HG03521 (cell line): ENCODE results near the gene ANKS1B.

Source experiments
- ATAC-seq: cut with Tn5 transposase; IDR thresholded peaks from one replicate; pipeline ENCODE4 v1.9.1; 2021; ENCODE audit warnings: mild to moderate bottlenecking, moderate library complexity; ENCODE audit not compliant: unreplicated experiment

ANKS1B gene

DNA sequence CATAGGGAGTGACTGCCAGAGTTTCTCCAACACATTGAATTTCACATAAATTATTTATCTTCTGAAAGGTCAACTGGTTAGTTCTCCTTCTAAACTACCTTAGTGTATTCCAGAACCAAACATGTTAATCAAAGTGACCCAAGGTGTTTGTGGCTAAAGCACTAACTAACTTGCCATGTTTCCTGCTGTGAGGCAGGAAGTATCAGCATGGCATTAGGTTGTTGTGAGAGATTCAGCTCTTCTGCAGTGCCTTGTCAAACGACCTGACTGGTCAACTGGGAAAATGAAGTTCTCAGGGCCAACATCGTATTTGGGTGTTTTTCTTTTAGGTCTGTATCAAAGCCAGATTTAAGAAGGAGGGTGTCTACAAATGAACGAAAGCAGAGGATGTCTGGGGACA, 891.6 kb downstream of the ANKS1B start:
- ATAC-seq: no peak

DNA sequence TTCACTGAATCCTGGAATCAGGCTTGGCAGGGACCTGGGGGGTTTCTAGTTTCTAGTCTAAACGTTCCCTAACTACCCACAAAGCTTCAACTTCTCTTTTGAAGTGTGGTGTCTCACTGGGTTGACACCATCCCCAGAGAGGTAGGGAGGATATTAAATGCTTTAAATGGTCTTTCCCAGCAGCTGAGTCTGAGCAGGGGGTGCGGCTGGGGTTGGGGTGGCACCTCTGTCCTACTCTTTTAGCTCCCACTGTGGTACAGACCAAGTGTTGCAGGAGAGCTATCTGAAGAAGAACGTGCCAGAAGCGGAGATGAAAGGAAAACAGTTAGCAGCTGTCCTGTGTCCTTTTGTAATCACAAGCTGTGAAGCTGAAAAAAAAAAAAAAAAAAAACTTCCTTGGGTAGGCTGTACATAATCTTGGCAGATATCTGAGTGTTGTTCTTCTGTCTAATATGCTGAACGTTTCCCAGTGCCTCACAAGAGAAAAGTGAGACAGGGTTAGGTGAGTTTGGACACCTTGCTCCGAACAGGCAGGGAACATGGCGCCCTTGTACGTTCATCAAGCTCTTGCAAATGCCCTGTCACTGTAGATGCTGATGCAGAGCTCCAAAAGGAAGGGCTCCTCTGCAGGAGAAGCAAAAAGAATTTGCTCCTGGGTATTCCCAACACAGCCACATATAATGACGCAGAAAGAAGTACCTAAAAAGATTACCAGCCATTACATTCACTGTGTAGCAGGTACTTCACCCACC, 892.5 kb downstream of the ANKS1B start:
- ATAC-seq: no peak

- no peak for ATAC-seq
These were observed 897.5 kb downstream of the ANKS1B start for GRCh38 chr12:99087278-99087677.

DNA sequence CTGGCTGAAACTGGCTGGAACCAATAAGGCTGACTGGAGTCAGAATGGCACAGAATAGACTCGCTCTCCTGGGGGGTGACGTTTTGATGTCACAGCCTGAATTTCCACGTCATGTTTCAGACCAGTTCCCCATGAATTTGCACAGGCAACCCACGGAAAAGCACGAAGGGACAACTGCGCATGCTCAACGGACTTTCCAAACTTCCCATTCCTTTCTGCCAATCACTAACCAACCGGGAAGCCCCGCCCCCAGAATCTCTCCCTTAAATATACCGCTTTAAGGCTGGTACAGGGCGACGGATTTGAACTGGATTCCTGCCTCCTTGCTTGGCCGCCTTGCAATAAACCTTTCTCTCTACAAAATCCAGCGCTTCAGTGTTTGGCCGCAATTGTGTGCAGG, 904.9 kb downstream of the ANKS1B start:
- ATAC-seq: no peak

DNA sequence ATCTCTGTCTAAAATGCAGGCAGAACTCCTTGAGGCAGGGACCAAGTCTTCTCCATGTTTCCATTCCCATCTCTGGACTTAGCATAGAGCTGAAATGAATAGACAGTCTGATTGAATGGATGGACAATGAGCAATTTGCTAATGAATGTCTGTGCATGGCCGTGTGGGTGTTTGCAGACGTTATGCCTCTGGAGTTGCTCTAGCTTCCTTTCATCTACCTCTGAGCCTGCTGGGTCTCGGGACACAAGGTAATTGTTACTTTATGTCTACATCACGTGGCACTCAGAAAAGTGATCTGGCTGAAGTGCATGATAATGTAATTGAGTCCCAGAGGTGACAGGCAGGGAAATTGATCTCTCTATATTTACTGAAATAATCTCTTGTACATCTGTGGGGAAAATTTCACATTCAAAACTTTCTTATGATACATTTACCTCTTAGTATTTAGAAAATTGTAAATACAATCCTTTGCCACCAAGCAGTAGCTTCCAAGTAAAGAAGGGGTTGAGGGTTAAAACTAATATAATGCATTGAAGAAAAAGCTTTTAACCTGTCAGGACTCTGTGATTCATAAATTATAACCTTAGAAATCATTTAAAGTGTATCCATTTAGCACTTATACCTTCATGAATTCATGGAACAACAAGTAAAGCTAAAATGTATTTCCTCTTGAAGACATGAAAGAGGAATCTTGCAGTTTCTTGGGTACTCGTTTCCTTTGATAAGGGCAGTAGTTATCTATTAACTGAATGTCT, 915.6 kb downstream of the ANKS1B start:
- no peak for ATAC-seq

GRCh38 chr12:99067171-99067785, 917.5 kb downstream of the ANKS1B start:
- no peak for ATAC-seq

GRCh38 chr12:99066726-99067125, 918.0 kb downstream of the ANKS1B start:
- ATAC-seq: no peak

DNA sequence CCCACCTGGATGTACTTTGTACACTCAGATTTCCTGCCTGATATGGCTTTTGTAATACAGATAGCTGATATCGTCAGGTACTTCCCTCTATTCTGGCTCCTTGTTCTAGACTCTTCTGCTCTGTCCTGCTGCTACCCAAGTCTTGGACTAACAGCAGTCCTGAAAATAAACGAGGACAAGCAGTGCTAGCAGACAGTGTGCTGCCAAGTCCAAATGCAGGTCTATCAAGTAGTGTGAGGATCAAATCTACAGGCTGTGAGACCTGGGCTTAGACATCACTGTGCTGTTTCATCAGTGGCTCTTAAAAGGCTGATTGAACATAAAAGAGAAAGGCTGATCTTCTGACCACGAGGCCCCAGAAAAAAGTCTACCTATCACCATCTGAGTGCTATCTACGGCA, 921.6 kb downstream of the ANKS1B start:
- no peak for ATAC-seq

GRCh38 chr12:99059824-99060511, 924.8 kb downstream of the ANKS1B start:
- no peak for ATAC-seq

GRCh38 chr12:99057670-99058069, 927.1 kb downstream of the ANKS1B start:
- ATAC-seq: no peak

DNA sequence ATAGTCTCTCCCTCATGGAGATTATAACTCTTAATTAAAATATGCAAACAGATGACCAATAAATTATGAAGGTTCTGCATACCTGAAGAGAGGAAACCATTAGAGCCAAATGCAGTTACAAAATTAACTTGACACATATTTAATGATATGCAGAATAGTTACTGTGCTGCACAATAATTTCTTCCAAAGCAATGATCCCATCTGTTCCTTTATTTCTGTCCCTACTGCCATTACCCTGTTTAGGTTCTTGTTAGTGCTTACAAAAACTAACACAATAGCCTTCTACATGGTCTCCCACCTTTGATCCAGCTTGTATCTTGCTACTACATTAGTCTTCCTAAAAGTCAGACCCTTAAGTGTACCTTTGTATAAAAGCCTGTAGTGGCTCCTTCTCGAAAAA, 928.5 kb downstream of the ANKS1B start:
- ATAC-seq: no peak

DNA sequence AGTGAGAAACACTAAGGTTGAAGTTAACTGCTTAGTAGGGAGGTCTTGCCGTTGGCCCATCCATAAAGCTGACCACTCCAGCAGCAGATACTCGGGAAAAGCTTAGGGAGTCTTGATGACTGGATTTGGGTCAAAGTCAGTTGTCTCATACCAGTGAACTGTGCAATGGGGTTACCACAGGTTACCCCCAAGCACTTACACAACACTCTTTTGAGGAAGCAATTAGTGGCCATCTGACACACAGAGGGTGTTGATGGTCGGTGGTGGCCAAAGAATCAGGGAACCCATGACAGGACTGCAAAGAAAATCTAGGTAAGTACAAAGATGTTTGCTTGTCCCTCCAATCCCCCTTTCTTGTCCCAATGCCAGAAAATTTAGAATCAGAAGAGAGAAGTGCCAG, 929.4 kb downstream of the ANKS1B start:
- ATAC-seq: no peak

- ATAC-seq: no peak
These were observed 930.1 kb downstream of the ANKS1B start for GRCh38 chr12:99054601-99055128.

DNA sequence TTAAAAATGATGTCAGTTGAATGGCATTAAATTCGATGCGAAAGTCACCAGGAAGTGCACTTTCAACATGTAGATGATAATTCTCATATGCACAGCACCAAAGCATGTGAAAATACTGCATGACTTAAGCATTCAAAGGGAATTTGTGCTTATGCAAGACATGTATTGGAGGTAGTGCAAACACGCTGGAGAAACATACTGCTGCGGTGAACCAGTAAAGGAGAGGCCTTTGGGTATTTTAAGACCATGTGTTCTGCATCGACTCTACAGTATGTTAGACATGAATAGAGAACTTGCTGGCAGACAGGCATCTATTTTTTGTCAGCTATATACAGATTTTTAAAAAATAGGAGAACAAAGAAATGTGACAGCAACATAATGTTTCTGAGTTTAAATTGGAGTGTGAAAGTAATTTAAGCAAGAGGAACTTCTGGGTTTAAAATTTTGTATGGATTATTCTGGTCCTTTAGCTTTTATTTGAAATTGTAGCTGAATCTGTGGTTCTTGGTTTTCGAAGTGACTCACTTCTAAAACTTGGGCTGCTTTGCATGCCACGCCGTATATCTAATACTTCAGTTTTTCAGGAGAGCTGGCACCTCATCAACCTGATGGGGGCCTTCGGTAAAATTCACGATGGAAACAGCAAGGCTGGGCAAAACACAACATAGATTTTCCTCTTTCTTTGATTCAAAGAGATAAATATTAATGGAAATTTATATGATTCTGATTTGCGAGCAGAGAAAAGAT, 930.9 kb downstream of the ANKS1B start:
- no peak for ATAC-seq

DNA sequence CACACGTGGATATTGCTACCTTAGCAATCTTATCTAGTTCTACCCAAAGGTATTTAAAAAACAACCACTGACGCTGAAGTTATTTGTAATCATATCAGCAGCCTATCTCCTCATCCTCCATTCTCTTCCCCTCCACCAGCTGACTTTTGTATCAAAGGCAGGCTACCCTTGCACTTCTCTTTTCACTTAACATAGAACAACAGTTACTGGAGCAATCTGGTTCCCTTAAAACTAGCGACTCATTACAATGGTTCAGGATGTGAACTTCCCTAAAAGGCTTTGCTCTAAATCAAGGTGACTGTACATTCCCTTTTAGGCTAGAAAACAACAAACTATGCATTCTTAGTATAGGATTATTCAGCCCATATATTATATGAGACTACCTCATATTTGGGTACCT, 935.0 kb downstream of the ANKS1B start:
- no peak for ATAC-seq

DNA sequence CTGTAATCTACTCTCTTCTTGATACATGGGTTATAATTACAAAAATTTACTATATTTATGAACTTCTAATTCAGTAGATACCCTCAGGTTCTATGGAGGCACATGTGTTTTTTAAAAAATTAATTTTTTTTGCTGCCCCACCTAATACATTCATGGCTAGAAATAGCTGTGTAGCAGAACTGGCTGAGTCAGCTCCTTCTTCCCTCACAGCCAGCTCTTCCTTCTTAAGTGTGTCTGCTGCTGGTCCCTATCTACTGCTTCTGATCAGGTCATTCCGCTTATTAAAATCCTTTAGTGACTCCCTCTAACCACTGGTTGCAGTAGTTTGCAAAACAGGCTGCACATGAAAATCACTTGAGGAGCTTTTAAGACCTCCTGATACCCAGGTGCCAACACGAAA, 939.6 kb downstream of the ANKS1B start:
- ATAC-seq: no peak

DNA sequence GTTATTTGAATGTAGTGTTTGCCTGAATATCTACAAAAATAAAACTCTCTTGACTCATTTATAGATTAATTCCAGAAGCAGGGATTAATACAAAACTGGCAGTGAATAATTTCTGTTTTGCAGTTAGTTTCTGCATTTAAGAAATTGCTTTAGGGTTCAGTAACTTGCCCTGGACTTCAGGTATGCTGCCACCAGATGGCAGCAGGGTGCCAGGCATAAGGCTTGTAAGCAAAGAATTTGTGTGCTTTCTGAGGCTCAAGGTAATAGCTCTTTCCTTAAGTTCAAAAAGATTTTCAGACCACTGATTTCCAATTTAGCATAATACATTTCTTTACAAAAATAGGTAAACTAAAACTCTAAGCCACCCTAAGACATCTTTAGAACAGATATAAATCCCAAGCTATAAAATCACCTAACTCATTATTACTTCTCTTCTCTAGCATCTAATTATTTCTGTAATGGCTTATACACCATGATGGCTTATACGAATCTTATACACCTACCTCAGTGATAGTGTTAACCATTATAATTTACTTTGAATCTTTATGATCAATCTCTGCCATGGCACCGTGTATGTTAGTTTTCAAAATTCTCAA, 941.3 kb downstream of the ANKS1B start:
- ATAC-seq: peak; percentile 52

GRCh38 chr12:99042226-99042625, 942.5 kb downstream of the ANKS1B start:
- ATAC-seq: no peak

- ATAC-seq: no peak
These were observed 945.2 kb downstream of the ANKS1B start for GRCh38 chr12:99039367-99040120.
